AML-193 (cell line): ENCODE measurements around the gene PTH2.
A peak's percentile ranks its signal among the peaks of the same experiment; 100 is the strongest.

Experiments
- DNase-seq, 2 experiments: peaks; one replicate each; lab custom pipeline; 2025; lab: John Stamatoyannopoulos, UW

The PTH2 gene

GRCh38 chr19:49409441-49410029 is 13.7 kb downstream of the PTH2 start:
- DNase-seq: peak; percentile 56 to 68

- no peak for DNase-seq
These were observed 14.3 kb downstream of the PTH2 start for GRCh38 chr19:49408816-49409440.

- DNase-seq: no peak
These were observed 15.7 kb downstream of the PTH2 start for GRCh38 chr19:49407482-49408015.

- no peak for DNase-seq
These were observed 16.2 kb downstream of the PTH2 start for GRCh38 chr19:49407079-49407478.

- DNase-seq: no peak
These were observed 19.6 kb downstream of the PTH2 start for GRCh38 chr19:49403404-49404187.

GRCh38 chr19:49400029-49400428 is 23.2 kb downstream of the PTH2 start:
- DNase-seq: no peak

DNA sequence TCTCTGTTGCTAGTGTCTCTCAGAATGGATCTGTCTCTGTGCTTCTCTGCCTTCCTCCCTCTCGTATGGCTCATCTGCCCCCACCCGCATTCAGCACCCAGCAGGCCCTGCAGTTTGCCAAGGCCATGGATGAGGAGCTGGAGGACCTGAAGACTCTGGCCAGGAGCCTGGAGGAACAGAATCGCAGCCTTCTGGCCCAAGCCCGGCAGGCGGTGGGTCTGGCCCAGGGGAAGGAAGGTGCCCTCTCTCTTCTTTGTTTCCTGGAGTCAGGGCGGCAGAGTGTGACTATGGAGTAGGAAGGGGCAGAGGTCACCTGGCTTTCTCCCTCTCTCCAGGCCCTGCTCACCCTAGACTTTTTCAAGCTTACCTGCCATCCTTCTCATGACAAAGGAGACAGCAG is 24.3 kb downstream of the PTH2 start:
- DNase-seq: no peak

DNA sequence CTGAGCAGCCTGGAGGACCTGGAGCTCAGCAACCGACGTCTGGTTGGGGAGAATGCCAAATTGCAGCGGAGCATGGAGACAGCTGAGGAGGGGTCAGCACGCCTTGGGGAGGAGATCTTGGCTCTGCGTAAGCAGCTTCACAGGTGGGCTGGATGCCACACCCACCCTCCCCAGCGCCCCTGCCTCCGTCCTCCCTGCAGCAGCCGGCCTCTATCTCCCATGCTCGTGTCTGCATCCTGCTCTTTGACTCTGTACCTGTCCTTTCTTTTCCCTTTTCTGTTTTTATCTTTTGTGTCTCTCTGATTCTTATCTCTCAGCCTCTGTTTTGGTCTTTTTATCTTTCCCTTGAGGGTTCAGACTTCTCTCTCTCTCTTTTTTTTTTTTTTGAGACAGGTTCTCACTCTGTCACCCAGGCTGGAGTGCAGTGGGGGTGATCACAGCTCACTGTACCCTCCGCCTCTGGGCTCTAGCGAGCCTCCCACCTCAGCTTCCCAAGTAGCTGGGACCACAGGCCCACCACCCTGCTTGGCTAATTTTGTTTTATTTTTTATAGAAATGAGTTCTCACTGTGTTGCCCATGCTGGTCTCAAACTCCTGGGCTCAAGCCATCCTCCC is 25.1 kb downstream of the PTH2 start:
- DNase-seq: no peak

DNA sequence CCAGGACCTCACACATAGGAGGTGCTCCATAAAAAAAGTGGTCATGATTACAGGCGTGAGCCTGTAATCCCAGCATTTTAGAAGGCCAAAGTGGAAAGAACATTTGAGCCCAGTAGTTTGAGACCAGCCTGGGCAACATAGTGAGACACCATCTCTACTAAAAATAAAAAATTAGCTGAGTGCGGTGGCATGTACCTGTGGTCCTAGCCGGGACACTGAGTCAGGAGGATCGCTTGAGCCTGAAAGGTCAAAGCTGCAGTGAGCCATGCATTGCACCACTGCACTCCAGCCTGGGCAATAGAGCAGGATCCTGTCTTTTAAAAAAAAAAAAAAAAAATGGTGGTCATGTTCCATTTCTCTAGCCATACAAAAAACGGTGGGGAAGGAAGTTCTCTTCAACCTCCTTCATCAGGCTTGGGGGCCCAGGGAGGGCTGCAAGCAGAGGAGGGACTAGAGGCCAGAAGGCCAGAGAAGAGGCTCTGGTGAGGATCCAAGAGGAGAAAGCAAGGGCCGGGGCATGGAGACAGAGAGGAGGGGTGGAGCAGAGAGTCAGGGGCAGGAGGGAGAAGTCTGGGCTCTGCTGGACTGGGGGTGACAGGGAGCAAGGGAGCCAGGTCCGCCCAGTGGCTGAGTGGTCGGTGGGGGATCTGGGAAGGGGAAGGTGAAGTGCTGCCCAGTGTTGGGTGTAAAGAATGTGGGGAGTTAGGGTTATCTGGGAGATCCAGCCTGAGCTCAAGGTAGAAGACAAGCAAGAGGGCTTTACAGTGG is 26.3 kb downstream of the PTH2 start:
- no peak for DNase-seq

DNA sequence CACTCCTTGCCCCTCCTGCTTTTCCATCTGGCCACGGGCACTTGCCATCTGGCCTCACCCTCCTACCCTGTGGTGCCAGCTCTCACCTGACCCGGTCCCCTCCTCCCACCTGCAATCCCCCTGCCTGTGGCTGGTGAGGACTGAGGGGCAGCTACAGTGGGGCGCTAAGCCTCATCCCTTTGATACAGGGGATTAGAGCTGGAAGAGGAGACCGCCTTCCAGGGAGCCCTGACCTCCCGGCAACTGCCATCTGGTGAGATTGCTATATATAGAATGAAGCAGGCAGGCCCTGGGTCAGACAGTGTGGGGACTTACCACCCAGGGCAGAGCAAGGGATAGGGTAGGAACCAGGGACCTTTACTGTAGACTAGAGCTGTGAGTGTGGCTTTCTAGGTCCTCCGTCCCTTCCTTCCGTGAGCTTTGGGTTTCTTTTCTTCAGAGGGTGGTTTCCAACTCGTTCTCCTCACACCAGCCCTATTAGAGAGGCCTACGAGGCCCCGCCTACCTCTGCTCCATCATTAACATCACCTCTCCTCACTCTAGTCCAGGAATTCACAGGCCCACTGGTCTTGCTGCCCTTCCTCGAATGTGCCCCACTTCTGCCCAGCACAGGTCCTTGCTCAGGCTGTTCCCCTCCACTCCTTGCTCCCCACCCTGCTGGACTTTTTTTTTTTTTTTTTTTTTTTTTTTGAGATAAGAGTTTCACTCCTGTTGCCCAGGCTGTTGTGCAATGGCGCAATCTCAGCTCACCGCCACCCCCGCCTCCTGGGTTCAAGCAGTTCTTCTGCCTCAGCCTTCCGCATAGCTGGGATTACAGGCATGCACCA is 27.4 kb downstream of the PTH2 start:
- DNase-seq: no peak

GRCh38 chr19:49393881-49394280 is 29.4 kb downstream of the PTH2 start:
- no peak for DNase-seq

DNA sequence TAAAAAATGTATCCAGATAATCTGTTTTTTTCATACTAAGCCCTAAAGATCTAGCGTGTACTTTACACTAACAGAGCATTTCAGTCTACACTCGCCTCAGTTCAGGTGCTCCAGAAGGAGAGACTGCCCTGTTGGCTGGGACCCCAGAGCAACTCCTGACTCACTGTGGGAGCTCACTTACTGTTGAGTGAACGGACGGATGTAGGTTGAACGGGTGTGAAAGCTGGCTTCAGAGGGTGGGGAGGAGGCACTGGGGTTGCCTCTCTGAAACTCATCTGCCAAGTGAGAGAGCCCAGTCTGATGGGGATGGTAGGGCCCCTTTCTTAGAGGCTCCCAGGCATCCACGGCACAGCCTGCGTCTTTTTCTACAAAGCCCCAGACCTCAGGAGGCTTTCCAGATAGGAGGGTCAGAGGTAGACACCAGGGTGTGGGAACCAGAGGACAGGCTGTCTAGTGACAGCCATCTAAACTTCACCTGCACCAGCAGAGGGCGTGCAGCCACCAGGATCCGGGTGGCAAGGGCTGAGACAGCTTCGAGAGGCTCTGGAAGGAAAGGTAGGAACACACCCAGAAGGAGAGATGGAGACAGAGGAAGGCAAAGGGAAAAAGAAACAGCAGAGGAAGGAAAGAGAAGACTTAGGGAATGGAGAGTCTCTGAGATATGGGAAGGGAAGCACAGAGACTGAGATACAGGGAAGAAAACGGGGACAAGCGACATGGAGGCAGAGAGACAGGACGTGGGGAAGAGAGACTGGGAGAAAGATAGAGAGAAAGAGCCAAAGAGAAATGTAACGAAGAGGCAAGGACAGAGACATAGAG is 31.5 kb downstream of the PTH2 start:
- peak; percentile 70 to 71 for DNase-seq

DNA sequence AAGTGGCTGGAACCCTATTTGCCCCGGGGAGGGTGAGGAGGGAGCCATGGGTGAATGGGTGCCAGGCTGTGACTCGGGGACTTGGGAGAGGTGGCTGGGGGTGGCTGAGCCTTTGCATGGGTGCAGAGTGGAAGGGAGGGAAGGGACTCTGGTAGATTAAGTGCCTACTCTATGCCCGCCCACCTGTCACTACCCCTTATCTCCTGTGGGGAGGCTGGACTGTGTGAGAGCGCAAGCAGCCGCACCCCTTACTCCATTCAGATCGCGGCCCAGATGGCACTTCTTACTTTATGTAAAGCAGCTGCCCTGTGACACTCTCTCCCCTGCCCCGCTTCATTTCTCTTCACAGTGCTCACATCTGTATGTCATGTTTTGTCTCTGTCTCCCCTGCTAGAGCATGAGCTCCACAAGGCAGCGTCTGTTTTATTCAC is 32.3 kb downstream of the PTH2 start:
- no peak for DNase-seq

GRCh38 chr19:49390131-49390928 is 32.9 kb downstream of the PTH2 start:
- no peak for DNase-seq

DNA sequence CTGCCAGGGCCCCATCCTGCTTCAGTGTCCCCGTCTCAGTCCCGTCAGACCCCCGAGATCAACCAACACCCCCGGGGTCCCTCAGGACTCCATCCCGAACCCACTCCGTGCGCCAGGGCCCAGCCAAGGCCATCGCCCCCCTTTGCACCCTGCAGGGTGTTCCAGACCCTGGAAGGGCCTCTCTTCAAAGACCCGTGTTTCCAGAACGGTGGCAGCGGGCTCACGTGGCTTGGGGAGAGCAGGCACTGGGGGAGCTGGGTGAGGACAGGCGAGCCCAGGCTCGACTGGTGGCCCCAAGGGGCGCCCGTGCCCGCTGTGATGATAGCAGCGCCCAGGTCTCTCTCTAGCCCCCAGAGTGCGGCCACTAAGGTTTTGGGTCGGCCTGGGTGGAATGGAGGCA is 33.8 kb downstream of the PTH2 start:
- DNase-seq: no peak

DNA sequence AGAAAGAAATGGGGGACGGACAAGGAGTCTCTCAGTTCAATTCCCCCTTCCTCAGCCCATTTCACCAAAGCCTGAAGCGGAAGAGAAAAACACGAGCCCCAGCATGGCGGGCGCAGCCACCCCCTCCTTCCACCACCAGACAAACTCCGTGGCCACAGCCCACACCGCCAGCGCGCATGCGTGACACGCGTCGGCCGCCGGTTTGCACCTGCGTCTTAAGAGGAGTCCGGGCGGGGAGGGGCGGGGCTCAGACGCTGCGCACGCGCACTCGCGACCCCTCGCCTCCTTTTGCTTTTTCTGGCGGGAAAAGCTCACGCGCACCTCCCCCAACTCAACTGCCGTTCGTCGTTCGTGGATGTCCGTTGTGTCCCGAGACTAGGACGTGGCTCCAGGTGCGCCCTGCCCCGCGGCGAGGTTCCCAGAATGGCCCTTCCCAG is 35.3 kb downstream of the PTH2 start, which contains the start of gene KASH5:
KASH5 (plus strand) TSS at position 314 of the 437 bp plus-strand sequence. CDS start 2,635 bp downstream, outside the sequence.
- no peak for DNase-seq

DNA sequence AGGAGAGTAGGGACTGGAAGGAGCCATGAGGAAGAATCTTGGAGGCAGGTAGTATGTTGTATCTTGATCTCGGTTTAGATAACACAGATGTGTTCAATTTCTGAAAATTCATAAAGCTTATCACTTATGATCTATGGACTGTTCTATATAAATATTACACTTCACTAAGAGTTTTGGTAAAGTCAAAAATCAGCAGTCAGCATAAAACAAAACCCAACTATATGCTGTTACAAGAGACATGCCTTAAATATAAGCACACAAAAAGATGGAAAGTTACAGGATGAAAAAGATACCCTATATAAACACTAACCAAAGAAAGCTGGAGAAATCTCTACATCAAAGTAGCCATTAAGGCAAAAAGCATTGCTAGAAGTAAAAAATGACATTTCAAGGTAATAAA is 39.6 kb downstream of the PTH2 start:
- no peak for DNase-seq

- no peak for DNase-seq
These were observed 40.6 kb downstream of the PTH2 start for GRCh38 chr19:49382639-49383038.

GRCh38 chr19:49380391-49380790 is 42.9 kb downstream of the PTH2 start:
- DNase-seq: no peak
